Activated CD4-positive, alpha-beta T cell treated with anti-CD3 and anti-CD28 coated beads, Interleukin-2, Interleukin-6, amounts not matched to agents 100 ng/mL and 50 ng/mL, durations not matched to agents 16 hours and 8 hours (primary cell): Measurements from ENCODE around the gene FIGNL1.

Experiments used
- DNase-seq: peaks from one replicate; pipeline ENCODE4 v3.0.0-alpha.2; 2020

FIGNL1 gene

GRCh38 chr7:50449881-50450589 lies at the start of gene FIGNL1:
TSS of gene FIGNL1 (minus strand) at chr7:50450350. CDS start at chr7:50447287, 3,063 bp downstream.
- DNase-seq = peak; percentile 90

- no peak for DNase-seq
Measured at GRCh38 chr7:50499092-50499491, 48.9 kb upstream of the FIGNL1 start.

GRCh38 chr7:50497968-50498367 lies 47.8 kb upstream of the FIGNL1 start:
- no peak for DNase-seq

- no peak for DNase-seq
Measured at GRCh38 chr7:50497068-50497642, 47.0 kb upstream of the FIGNL1 start.

GRCh38 chr7:50496569-50496968 lies 46.4 kb upstream of the FIGNL1 start:
- no peak for DNase-seq

GRCh38 chr7:50495746-50496145 lies 45.6 kb upstream of the FIGNL1 start:
- no peak for DNase-seq

GRCh38 chr7:50492770-50493519 lies 42.8 kb upstream of the FIGNL1 start:
- no peak for DNase-seq

- DNase-seq = no peak
Measured at GRCh38 chr7:50491943-50492342, 41.8 kb upstream of the FIGNL1 start.

GRCh38 chr7:50491209-50491608 lies 41.1 kb upstream of the FIGNL1 start:
- DNase-seq = no peak

GRCh38 chr7:50488379-50488778 lies 38.2 kb upstream of the FIGNL1 start:
- DNase-seq = no peak

GRCh38 chr7:50486512-50486911 lies 36.4 kb upstream of the FIGNL1 start:
- no peak for DNase-seq

GRCh38 chr7:50481867-50482266 lies 31.7 kb upstream of the FIGNL1 start:
- DNase-seq = no peak

GRCh38 chr7:50480797-50481196 lies 30.6 kb upstream of the FIGNL1 start:
- no peak for DNase-seq

- DNase-seq = no peak
Measured at GRCh38 chr7:50479743-50480517, 29.8 kb upstream of the FIGNL1 start.

GRCh38 chr7:50477640-50478039 lies 27.5 kb upstream of the FIGNL1 start:
- no peak for DNase-seq

- DNase-seq = no peak
Measured at GRCh38 chr7:50476953-50477625, 26.9 kb upstream of the FIGNL1 start.

GRCh38 chr7:50475340-50475739 lies 25.2 kb upstream of the FIGNL1 start:
- peak; percentile 48 for DNase-seq

GRCh38 chr7:50474382-50475160 lies 24.4 kb upstream of the FIGNL1 start:
- DNase-seq = no peak

GRCh38 chr7:50473531-50473930 lies 23.4 kb upstream of the FIGNL1 start:
- no peak for DNase-seq

GRCh38 chr7:50472427-50472826 lies 22.3 kb upstream of the FIGNL1 start:
- no peak for DNase-seq

- DNase-seq = no peak
Measured at GRCh38 chr7:50471970-50472369, 21.8 kb upstream of the FIGNL1 start.
